ENCODE measurements around the gene ADAM10.

DNA sequence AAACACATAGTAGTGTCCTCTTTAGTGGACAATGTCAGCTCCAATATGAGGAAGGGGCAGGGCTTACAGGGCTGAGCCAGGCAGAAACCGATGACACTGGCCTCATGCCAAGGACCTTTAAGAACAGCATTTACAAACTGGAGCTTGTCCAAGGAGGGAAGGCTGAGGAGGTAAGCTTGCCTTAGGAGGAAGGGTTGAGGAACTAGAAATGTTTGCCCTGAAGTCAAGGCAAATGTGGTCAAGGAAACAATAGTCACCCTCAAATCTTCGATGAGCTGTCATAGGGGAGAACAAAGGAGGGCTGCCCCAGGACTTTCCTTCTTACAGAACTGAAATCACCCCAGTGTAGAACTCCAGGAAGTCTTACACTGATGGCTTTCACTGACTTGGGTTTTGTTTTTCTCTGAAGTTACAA, 181.3 kb downstream of the ADAM10 start:
- TF ChIP-seq, protein P1, sequence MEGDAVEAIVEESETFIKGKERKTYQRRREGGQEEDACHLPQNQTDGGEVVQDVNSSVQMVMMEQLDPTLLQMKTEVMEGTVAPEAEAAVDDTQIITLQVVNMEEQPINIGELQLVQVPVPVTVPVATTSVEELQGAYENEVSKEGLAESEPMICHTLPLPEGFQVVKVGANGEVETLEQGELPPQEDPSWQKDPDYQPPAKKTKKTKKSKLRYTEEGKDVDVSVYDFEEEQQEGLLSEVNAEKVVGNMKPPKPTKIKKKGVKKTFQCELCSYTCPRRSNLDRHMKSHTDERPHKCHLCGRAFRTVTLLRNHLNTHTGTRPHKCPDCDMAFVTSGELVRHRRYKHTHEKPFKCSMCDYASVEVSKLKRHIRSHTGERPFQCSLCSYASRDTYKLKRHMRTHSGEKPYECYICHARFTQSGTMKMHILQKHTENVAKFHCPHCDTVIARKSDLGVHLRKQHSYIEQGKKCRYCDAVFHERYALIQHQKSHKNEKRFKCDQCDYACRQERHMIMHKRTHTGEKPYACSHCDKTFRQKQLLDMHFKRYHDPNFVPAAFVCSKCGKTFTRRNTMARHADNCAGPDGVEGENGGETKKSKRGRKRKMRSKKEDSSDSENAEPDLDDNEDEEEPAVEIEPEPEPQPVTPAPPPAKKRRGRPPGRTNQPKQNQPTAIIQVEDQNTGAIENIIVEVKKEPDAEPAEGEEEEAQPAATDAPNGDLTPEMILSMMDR (IDR thresholded peaks at IDR 0.05; ENCODE audit: low read length) = no peak
- TF ChIP-seq EZH2 (IDR thresholded peaks at IDR 0.05; ENCODE audit: borderline replicate concordance, low read length) = no peak

Data from OCI-LY1 (cell line).